CD4-positive, alpha-beta memory T cell (primary cell): ENCODE results near the gene LRFN2. TPM values are rescaled to one million over a fixed set of nuclear protein-coding genes. Genes with fewer than 3 reads are reported as not detected.

Source experiments
- CTCF ChIA-PET: fragments of 350-600 bp; sonication (Branson Sonifier 250); formaldehyde crosslinking; loops from one replicate; lab custom pipeline; 2021; ENCODE audit warnings: inconsistent platforms; ENCODE audit not compliant: partially characterized antibody; lab: Charles Lee
- POLR2A ChIA-PET: fragments of 350-600 bp; sonication (Branson Sonifier 250); formaldehyde crosslinking; loops from one replicate; lab custom pipeline; 2021; ENCODE audit not compliant: partially characterized antibody; lab: Charles Lee
- DNase-seq, 5 donors: peaks; one replicate each; pipeline versions ENCODE4 v3.0.0 to v3.0.0-alpha.2; 2020 to 2022; ENCODE audit warnings: mixed read lengths in 1 of 5
- H3K27ac ChIP-seq: one replicate; pipeline ENCODE4 v1.7.0; 2013; ENCODE audit warnings: low read depth, low read length
- H3K27me3 ChIP-seq: 2 replicates; pipeline ENCODE4 v1.7.0; 2013; ENCODE audit warnings: mild to moderate bottlenecking, low read length, moderate library complexity; ENCODE audit not compliant: insufficient read depth
- H3K36me3 ChIP-seq: 2 replicates; pipeline ENCODE4 v1.7.0; 2013; ENCODE audit warnings: mild to moderate bottlenecking, low read length, moderate library complexity; ENCODE audit not compliant: insufficient read depth
- H3K4me1 ChIP-seq: 2 replicates; pipeline ENCODE4 v1.7.0; 2013; ENCODE audit warnings: mild to moderate bottlenecking, low read length, moderate library complexity; ENCODE audit not compliant: insufficient read depth
- H3K4me3 ChIP-seq, 2 donors: one replicate each; pipeline ENCODE4 v1.7.0; 2013; ENCODE audit warnings: low read length in 2 of 2, mild to moderate bottlenecking in 1 of 2
- H3K9me3 ChIP-seq, 2 donors: one replicate each; pipeline ENCODE4 v1.7.0; 2013; ENCODE audit warnings: low read length in 2 of 2, control low read depth in 1 of 2; ENCODE audit not compliant: control insufficient read depth in 1 of 2
- H3K27ac Mint-ChIP-seq, 7 donors: one replicate each; pipeline ENCODE4 v1.8.0; 2020 to 2021; ENCODE audit warnings: mixed read lengths in 7 of 7, mild to moderate bottlenecking in 6 of 7, inconsistent platforms in 3 of 7, moderate library complexity in 3 of 7
- H3K27me3 Mint-ChIP-seq, 2 donors: one replicate each; pipeline ENCODE4 v1.8.0; 2020 to 2021; ENCODE audit warnings: mixed read lengths in 2 of 2
- H3K36me3 Mint-ChIP-seq, 2 donors: one replicate each; pipeline ENCODE4 v1.8.0; 2020 to 2021; ENCODE audit warnings: mixed read lengths in 2 of 2, inconsistent platforms in 1 of 2, mild to moderate bottlenecking in 1 of 2
- H3K4me1 Mint-ChIP-seq, 4 donors: one replicate each; pipeline ENCODE4 v1.8.0; 2020 to 2021; ENCODE audit warnings: mixed read lengths in 4 of 4, mild to moderate bottlenecking in 1 of 4
- H3K4me3 Mint-ChIP-seq, 8 donors: one replicate each; pipeline ENCODE4 v1.8.0; 2020 to 2021; ENCODE audit warnings: mixed read lengths in 8 of 8, mild to moderate bottlenecking in 7 of 8, moderate library complexity in 6 of 8, inconsistent platforms in 3 of 8
- H3K9me3 Mint-ChIP-seq, 8 donors: one replicate each; pipeline ENCODE4 v1.8.0; 2020 to 2021; ENCODE audit warnings: mixed read lengths in 8 of 8, mild to moderate bottlenecking in 5 of 8, inconsistent platforms in 3 of 8, moderate library complexity in 1 of 8
- intact Hi-C: fragments of 100-400 bp; cut with micrococcal nuclease; formaldehyde crosslinking; loops from one replicate; pipeline ENCODE4 v1.15.1; 2023
- polyA plus RNA-seq, 2 donors: library from polyadenylated mRNA; unstranded; fragments of 300-500 nt; fragmentation: Illumina TruSeq; gene quantifications; one replicate each; pipeline ENCODE4 v1.2.3, GENCODE V29; 2021
- total RNA-seq, 2 experiments: library from RNA; stranded (reverse); gene quantifications; one replicate each; pipeline ENCODE4 v1.2.3, GENCODE V29; 2021

Gene LRFN2
- total and polyA plus RNA-seq, 4 experiments from 2014 or later = 0.17 TPM; not detected in 3

DNA sequence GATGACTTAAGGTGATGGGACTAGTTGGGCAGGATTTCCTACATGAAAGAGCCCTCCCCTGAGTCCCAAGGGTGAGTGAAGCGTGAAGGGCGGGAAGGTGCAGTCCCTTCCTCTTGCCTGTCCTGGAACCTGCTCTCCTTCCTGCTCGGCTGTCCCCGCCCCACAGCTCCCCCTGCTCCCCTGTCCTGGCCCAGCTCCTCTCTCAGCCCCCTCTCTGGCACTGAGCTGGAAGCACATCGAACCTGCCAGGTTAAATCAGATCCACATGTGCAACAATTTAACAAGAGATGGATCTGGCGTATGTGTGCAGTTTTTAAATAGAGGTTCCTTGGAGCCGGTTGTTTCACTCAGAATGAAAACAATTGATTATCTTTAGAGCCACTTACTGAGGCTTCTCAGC, 95.0 kb downstream of the LRFN2 start:
- Histone ChIP-seq H3K27ac (no peak overlapping the region), H3K4me3 (no peak overlapping the region), H3K9me3 (no peaks in the 10 kb centered on the region), H3K27me3 (no peaks in the 10 kb centered on the region), H3K4me1 (no peaks in the 10 kb centered on the region), H3K36me3 (no peaks in the 10 kb centered on the region)
- CTCF ChIA-PET = no interaction called here
- POLR2A ChIA-PET = no interaction called here
- Mint-ChIP-seq H3K4me3 (no peak overlapping the region), H3K4me1 (no peaks in the 10 kb centered on the region), H3K9me3 (peaks cover 0 to 5% (median 0%) of the 10 kb centered on the region in 8 donors), H3K27me3 (peaks cover 0 to 2% of the 10 kb centered on the region in 2 donors), H3K36me3 (no peaks in the 10 kb centered on the region), H3K27ac (no peak overlapping the region)
- DNase-seq = no peak
- intact Hi-C loops = no loop called here

DNA sequence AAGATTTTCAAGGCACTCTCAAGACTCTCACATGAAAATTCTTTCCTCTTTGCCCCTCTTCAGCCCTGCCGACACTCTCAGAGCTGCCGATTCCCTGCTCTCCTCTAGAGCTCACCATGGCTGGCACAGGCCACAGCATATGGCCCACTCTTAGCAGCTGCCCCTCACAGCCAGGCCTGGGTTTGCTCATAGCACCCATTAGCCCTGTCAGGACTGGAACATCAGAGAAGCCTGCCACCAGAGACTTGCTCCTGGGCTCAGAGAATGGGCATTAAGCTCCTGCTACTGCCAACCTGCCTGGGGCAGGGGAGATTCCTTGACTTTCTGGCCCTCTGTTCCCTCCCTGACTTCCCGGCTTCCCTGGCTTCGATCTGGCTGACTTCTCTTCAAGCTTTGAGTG, 96.7 kb downstream of the LRFN2 start:
- no peaks in the 10 kb centered on the region for H3K36me3 ChIP-seq
- H3K27me3 Mint-ChIP-seq = peaks cover 2 to 5% of the 10 kb centered on the region in 2 donors
- intact Hi-C loops = no loop called here
- ChIA-PET POLR2A (no interaction called here), CTCF (interaction anchor here (0.6 kb wide), 1 partner anchor 362 kb away, joined by 3 read pairs; no protein-coding TSS in a partner anchor)
- H3K4me3 Mint-ChIP-seq = no peak overlapping the region
- no peak overlapping the region for H3K4me3 ChIP-seq
- peaks cover 0 to 5% (median 0%) of the 10 kb centered on the region in 8 donors for H3K9me3 Mint-ChIP-seq
- no peaks in the 10 kb centered on the region for H3K36me3 Mint-ChIP-seq
- no peaks in the 10 kb centered on the region for H3K9me3 ChIP-seq
- H3K27ac ChIP-seq = no peak overlapping the region
- H3K27ac Mint-ChIP-seq = no peak overlapping the region
- H3K27me3 ChIP-seq = no peaks in the 10 kb centered on the region
- no peaks in the 10 kb centered on the region for H3K4me1 Mint-ChIP-seq
- DNase-seq = no peak
- no peaks in the 10 kb centered on the region for H3K4me1 ChIP-seq

DNA sequence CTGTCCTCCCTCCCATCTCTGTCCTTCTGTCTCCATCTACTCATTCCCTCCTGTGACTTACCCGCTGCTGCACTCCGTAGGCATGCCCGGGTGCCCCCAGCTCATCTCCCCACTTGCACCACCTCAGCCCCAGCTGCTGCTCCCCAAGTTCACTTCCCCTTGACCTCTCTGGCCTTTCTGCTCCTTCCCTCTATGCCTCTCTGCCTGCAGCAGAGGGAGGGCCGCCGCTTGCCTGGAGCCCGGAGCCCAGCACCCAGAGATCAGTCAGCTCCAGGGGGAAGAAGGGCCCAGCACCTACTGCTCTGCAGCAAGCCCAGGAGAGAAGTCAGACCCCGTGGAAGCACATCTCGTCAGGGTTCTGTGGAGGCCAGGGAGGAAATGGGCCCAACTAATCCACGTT, 97.4 kb downstream of the LRFN2 start:
- Histone ChIP-seq H3K4me1 (no peaks in the 10 kb centered on the region), H3K27me3 (no peaks in the 10 kb centered on the region), H3K27ac (no peak overlapping the region), H3K36me3 (no peaks in the 10 kb centered on the region), H3K9me3 (no peaks in the 10 kb centered on the region), H3K4me3 (no peak overlapping the region)
- peaks cover 0 to 5% (median 0%) of the 10 kb centered on the region in 8 donors for H3K9me3 Mint-ChIP-seq
- H3K36me3 Mint-ChIP-seq = no peaks in the 10 kb centered on the region
- no peak overlapping the region for H3K4me3 Mint-ChIP-seq
- CTCF ChIA-PET = no interaction called here
- POLR2A ChIA-PET = no interaction called here
- H3K27ac Mint-ChIP-seq = no peak overlapping the region
- peaks cover 2 to 7% of the 10 kb centered on the region in 2 donors for H3K27me3 Mint-ChIP-seq
- no peak for DNase-seq
- intact Hi-C loops = no loop called here
- no peaks in the 10 kb centered on the region for H3K4me1 Mint-ChIP-seq

- no peak overlapping the region for H3K4me3 Mint-ChIP-seq
- Histone ChIP-seq H3K4me3 (no peak overlapping the region), H3K36me3 (no peaks in the 10 kb centered on the region), H3K27ac (no peak overlapping the region), H3K9me3 (no peaks in the 10 kb centered on the region), H3K4me1 (no peaks in the 10 kb centered on the region), H3K27me3 (no peaks in the 10 kb centered on the region)
- H3K27ac Mint-ChIP-seq = no peak overlapping the region
- no peak for DNase-seq
- H3K9me3 Mint-ChIP-seq = peaks cover 0 to 2% (median 0%) of the 10 kb centered on the region in 8 donors
- CTCF ChIA-PET = no interaction called here
- H3K36me3 Mint-ChIP-seq = no peaks in the 10 kb centered on the region
- POLR2A ChIA-PET = no interaction called here
- H3K4me1 Mint-ChIP-seq = no peaks in the 10 kb centered on the region
- H3K27me3 Mint-ChIP-seq = peaks cover 0 to 18% of the 10 kb centered on the region in 2 donors
- intact Hi-C loops = no loop called here
Measured at GRCh38 chr6:40486576-40486975, 100.6 kb downstream of the LRFN2 start.

GRCh38 chr6:40485795-40486194, 101.4 kb downstream of the LRFN2 start:
- Histone ChIP-seq H3K9me3 (no peaks in the 10 kb centered on the region), H3K36me3 (no peaks in the 10 kb centered on the region), H3K4me3 (no peak overlapping the region), H3K27ac (no peak overlapping the region), H3K27me3 (no peaks in the 10 kb centered on the region), H3K4me1 (no peaks in the 10 kb centered on the region)
- Mint-ChIP-seq H3K27ac (no peak overlapping the region), H3K9me3 (peaks cover 0 to 2% (median 0%) of the 10 kb centered on the region in 8 donors), H3K36me3 (no peaks in the 10 kb centered on the region), H3K4me1 (no peaks in the 10 kb centered on the region), H3K4me3 (no peak overlapping the region), H3K27me3 (peaks cover 0 to 18% of the 10 kb centered on the region in 2 donors)
- intact Hi-C loops = no loop called here
- CTCF ChIA-PET = interaction anchor here (1.8 kb wide), 1 partner anchor 10 kb away, joined by 5 read pairs; no protein-coding TSS in a partner anchor
- DNase-seq = no peak
- POLR2A ChIA-PET = no interaction called here

- Mint-ChIP-seq H3K36me3 (no peaks in the 10 kb centered on the region), H3K27ac (no peak overlapping the region), H3K27me3 (peaks cover 0 to 18% of the 10 kb centered on the region in 2 donors), H3K4me1 (no peaks in the 10 kb centered on the region), H3K4me3 (no peak overlapping the region), H3K9me3 (peaks cover 0 to 2% (median 0%) of the 10 kb centered on the region in 8 donors)
- Histone ChIP-seq H3K36me3 (no peaks in the 10 kb centered on the region), H3K27me3 (no peaks in the 10 kb centered on the region), H3K9me3 (no peaks in the 10 kb centered on the region), H3K4me1 (no peaks in the 10 kb centered on the region), H3K27ac (no peak overlapping the region), H3K4me3 (no peak overlapping the region)
- DNase-seq = no peak
- intact Hi-C loops = no loop called here
- CTCF ChIA-PET = interaction anchor here (1.8 kb wide), 1 partner anchor 9 kb away, joined by 5 read pairs; no protein-coding TSS in a partner anchor
- POLR2A ChIA-PET = no interaction called here
Measured at GRCh38 chr6:40485300-40485699, 101.9 kb downstream of the LRFN2 start.

DNA sequence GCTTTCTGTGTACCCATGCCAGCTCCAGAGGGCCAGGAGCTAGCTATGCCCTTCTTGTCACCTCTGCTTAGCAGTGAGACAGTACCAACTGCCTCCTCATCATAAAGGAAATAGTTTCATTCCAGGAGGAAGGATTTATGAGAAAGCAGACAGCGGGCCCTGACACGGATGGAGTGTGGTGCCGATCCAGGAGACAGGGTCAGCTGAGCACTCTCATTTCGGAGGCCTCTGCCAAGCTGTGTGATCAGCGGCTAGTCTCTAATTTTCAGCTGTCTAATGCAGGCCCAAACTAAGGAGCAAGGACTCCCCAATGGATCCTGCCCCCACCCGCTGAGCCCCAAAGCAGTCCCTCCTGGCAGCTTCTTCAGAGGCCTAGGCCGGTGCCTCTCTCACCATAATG, 103.1 kb downstream of the LRFN2 start:
- Mint-ChIP-seq H3K9me3 (peaks cover 0 to 2% (median 0%) of the 10 kb centered on the region in 8 donors), H3K27me3 (peaks cover 0 to 18% of the 10 kb centered on the region in 2 donors), H3K27ac (no peak overlapping the region), H3K36me3 (no peaks in the 10 kb centered on the region), H3K4me1 (no peaks in the 10 kb centered on the region), H3K4me3 (no peak overlapping the region)
- ChIA-PET CTCF (no interaction called here), POLR2A (no interaction called here)
- no peak overlapping the region for H3K4me3 ChIP-seq
- no peaks in the 10 kb centered on the region for H3K36me3 ChIP-seq
- H3K27ac ChIP-seq = no peak overlapping the region
- H3K4me1 ChIP-seq = no peaks in the 10 kb centered on the region
- intact Hi-C loops = no loop called here
- H3K27me3 ChIP-seq = no peaks in the 10 kb centered on the region
- DNase-seq = no peak
- no peaks in the 10 kb centered on the region for H3K9me3 ChIP-seq
